Mesodermal cell (in vitro differentiated cells): ENCODE data around the gene UQCR11.

ENCODE experiments used
- H3K27ac ChIP-seq: 2 replicates; pipeline ENCODE4 v1.7.0; 2013; ENCODE audit warnings: mild to moderate bottlenecking, low read depth, low read length, moderate library complexity; ENCODE audit not compliant: severe bottlenecking
- H3K36me3 ChIP-seq: 2 replicates; pipeline ENCODE4 v1.7.1; 2013; ENCODE audit warnings: mild to moderate bottlenecking, low read length, moderate library complexity; ENCODE audit not compliant: control insufficient read depth, insufficient read depth
- H3K4me1 ChIP-seq: one replicate; pipeline ENCODE4 v1.7.1; 2013; ENCODE audit warnings: mild to moderate bottlenecking, low read length; ENCODE audit not compliant: insufficient read depth, control insufficient read depth, poor library complexity, severe bottlenecking
- H3K4me3 ChIP-seq: 2 replicates; pipeline ENCODE4 v1.7.0; 2013; ENCODE audit warnings: low read length, control low read depth, mild to moderate bottlenecking; ENCODE audit not compliant: insufficient read depth, poor library complexity, severe bottlenecking; ENCODE audit errors: extremely low read depth
- H3K9me3 ChIP-seq: 2 replicates; pipeline ENCODE4 v1.7.1; 2013; ENCODE audit warnings: mild to moderate bottlenecking, low read length, moderate library complexity; ENCODE audit not compliant: control insufficient read depth
- WGBS, 2 experiments: methylation state at CpG; one replicate each; pipeline ENCODE4 v1.1.5; 2013; ENCODE audit warnings: missing lambda C conversion rate in 2 of 2; ENCODE audit not compliant: insufficient coverage in 2 of 2; 5-methylcytosine and 5-hydroxymethylcytosine counted together

The UQCR11 gene

DNA sequence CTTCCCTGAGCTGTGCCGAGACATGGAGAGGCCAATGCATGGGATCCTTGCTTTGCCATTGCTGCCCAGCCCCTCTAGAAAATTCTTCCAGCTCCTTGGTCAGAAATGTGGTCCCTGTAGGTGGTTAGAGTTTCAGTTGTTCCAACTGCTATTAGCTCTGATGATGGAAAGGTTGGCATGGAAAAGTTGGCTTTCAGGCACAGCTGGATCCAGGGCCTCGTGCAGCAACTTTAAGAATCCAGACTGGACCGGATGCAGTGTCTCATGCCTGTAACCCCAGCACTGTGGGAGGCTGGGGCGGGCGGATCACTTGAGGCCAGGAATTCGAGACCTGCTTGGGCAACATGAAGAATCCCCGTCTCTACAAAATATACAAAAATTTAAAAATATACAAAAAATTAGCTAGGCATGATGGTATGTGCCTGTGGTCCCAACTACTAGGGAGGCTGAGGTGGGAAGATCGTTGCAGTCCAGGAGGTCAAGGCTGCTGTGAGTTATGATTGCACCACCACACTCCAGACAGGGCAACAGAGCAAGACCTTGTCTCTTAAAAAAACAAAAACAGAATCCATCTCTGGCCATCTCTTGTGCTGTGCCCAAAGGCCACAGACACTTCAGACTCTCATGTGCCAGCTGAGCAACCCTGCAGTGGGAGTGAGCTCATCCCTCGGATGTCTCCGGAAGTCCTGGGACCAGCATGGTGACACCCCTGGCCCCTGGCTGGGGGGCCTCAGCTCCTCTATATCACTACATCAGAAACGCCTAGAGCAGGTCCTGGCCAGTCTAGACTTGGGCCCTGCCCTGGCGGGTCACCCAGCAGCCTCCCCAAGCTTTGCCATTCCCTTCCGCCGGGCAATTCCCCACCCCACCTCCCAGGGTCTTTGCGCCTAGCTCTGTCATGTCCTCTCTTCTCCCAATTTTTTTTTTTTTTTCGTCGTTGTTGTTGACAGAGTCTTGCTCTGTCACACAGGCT is 53.9 kb downstream of the UQCR11 start:
- 90 to 96% methylated on average over 11 to 13 of the region's 17 CpGs for WGBS, 2 experiments
- Histone ChIP-seq H3K9me3 (no peaks in the 10 kb centered on the region), H3K4me3 (no peak overlapping the region)

DNA sequence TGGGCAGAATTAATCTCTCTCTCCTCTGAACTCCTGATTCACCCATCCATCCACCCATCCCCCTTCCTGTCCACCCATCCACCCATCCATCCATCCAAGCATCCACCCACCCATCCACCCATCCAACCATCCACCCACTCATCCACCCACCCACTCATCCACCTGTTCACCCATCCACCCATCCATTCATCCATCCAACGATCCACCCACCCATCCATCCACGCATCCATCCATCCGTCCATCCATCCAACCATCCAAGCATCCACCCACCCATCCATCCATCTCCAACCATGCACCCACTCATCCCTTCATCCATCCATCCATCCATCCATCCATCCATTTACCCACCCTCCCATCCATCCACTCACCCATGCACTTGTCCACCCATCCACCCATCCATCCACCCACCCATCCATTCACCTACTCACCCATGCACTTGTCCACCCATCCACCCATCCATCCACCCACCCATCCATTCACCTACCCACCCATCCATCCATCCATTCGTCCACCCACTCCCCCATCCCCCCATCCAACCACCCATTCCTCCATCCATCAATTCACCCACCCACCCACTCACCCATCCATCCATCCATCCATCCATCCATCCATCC is 55.8 kb downstream of the UQCR11 start:
- no peaks in the 10 kb centered on the region for H3K9me3 ChIP-seq
- H3K4me3 ChIP-seq: no peak overlapping the region
- H3K36me3 ChIP-seq: peaks cover 4% of the 10 kb centered on the region
- whole genome bisulfite sequencing, 2 experiments: 83% methylated on average over 4 of the region's 4 CpGs
- no peak overlapping the region for H3K27ac ChIP-seq
- H3K4me1 ChIP-seq: no peaks in the 10 kb centered on the region

More for the DNA sequence above, 53.9 kb downstream of the UQCR11 start:
- H3K27ac ChIP-seq: no peak overlapping the region
- H3K36me3 ChIP-seq: peaks cover 9% of the 10 kb centered on the region
- no peaks in the 10 kb centered on the region for H3K4me1 ChIP-seq
